SKM-1 (cell line): Measurements from ENCODE around the gene LRRC27.
A peak's percentile ranks its signal among the peaks of the same experiment; 100 is the strongest.

ENCODE experiments used
- DNase-seq: peaks from one replicate; lab custom pipeline; 2025; ENCODE audit not compliant: unreplicated experiment; lab: John Stamatoyannopoulos, UW

The LRRC27 gene

DNA sequence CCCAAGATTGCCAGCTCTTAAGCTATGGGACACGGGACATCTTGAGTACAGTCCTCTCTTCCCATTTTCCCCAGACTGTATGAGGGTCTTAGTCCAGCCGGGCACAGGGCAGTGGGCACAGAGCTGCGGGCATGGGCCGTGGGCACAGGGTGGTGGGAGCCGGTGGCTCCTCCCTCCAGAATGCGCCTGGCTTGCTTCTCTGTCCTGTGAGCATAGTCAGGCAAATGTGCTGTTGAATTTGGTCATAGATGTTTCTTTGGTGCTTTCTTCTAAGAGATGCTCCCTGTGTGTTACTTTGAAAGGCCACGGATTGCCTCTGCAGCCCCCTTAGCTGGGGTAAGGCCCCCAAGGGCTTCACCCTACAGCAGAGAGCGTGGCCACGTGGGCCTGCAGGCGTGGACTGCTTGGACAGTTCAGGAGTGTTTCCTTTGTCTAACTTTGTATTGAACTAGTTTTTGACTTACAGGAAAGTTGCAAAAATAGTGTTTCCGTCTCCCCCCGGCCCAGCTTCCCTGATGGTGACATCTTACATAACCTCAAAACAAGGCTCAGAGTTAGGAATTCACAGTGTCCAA lies 24.7 kb downstream of the LRRC27 start:
- no peak for DNase-seq

DNA sequence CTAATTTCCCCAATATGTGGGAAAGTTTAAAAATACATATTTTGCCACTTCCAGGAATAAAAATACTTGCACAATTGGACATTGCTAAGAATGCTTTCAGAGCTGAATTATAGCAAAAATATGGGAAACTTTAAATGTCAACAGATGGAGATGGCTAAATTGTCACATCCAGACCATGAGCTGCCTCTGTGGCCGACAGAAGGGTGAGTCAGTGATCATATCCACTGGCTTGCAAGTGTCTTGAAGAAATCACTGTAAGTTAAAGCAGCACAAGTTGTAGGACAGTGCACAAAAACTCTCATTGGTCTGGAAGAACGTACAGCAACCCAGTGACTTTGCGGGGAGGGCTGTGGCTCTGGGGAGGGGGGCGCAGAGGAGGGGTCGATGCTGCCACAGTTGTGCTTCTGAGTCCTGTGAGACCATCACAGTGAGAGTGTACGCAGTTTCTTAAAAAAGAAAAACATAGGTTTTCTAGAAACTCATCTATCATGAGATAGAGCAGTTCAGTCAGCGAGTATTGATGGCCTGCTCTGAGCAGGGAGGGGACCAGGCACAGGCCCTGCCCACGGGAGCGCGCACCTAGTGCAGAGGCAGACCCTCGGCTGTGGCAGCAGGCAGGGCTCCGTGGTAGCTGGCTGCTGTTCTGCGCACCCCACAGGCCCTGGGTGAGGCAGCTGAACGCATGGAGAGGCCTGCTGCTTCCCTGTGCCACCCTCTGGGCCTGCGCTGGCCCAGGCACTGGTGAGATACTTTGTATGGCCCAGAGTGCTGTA lies 25.5 kb downstream of the LRRC27 start:
- DNase-seq = no peak

DNA sequence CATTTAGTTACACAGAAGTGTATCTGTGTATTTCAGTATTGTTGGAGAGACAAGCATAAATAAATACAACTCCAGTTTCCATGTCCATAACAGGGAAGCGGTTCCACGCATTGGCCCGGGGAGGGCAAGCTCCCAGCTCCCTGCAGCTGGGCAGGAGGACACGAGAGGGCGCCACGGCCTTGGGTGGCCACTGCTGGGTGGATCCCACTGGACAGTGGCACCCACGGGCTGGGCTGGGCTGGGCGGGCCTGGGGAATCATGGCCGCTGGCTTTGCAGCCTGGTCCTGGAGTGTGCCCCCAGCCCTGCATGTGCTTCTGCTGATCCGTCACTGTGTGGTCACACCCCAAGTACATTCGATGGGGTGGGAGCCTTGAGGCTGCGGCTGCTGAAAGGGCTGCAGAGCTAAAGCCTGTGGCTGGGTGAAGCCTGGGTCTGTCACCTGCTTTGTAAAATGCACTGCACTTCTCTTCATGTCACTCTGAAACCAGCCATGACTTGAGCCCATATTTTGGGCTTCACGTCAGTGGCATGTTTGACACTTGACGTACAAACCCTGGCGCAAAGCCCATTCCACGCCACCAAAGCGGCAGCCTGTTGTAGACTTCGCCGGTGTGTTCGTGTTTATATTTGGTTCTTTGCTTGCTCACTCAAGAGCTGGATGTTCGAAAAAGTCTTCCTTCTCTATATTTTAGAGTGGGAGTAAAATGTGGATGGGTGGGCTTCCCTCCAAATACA lies 27.5 kb downstream of the LRRC27 start:
- DNase-seq = no peak

DNA sequence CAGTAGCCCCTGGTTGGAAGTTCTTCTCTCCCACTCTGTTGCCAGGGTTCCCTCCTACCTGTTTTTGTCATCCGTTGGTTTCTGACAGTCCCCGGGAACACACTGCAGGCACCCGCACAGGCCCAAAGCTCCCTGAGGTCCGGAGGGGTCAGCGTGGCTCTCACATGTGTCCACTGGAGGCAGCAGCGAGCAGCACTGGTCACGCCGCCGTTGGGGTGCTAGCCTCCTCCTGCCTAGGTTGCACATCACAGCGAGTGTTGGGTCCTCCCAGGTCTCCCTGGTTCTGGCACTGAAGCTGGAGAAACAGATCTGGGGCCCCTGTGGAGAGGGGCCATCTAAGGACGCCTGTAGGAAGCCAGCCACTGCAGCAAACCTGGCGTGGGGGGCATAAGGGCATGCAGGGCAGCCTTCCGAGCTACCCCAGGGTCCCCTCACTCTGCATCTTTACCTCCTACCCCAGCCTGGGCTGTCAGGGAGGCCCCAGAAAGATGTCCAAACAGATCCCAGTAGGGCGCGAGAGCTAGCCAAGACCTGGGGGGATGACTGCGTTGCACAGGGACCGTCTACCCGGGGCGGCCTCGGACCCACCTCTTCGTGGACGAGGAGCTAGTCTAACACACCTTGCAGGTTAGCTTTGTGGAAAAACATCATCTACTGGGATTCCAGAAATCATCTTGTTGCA lies 28.9 kb downstream of the LRRC27 start:
- DNase-seq = peak; percentile 30

DNA sequence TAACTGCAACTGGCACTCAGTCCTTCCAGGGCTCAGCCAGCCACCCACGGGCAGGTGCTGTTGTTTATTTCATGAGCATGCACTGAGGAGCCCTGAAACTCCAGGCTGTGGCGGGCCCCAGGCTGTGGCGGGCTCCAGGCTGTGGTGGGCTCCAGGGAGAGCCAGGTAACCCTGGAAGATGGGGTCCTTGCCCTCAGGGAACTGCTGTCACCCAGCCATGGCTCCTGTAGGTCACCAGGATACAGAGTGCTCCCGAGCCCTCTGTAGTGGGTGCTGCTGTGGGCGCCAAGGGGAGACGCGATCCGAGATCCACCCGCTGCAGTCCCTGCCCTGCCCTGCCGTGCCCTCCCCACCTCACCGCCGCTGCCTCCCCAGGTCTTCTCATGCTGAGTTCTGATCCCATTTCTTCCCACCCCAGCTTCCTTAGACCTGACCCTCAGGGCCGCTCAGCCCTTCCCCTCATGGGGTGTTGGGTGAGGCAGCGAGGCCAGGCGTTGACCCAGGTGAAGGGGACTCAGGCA lies 29.6 kb downstream of the LRRC27 start:
- DNase-seq = no peak

DNA sequence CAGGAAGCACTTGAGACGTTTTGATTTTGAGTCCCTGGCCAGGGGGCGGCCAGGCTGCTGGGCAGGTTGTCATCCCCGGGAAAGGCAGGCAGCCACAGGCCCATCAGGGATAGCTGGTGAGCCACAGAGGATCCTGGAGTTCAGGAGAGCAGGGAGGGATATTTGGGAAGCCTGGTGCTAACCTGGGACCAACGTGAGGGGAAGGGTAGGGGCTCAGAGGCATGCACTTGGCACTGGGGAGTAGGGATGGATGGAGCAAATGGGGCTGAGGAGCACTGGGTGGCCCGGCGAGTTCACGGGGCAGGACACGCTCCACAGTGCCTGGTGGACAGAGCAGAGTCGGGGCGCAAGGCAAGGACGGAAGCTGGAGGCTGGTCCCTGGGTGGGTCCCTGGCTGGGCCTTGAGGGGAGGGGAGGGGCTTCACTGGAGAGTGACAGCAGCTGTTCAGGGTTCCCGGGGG lies 30.2 kb downstream of the LRRC27 start:
- DNase-seq = no peak

DNA sequence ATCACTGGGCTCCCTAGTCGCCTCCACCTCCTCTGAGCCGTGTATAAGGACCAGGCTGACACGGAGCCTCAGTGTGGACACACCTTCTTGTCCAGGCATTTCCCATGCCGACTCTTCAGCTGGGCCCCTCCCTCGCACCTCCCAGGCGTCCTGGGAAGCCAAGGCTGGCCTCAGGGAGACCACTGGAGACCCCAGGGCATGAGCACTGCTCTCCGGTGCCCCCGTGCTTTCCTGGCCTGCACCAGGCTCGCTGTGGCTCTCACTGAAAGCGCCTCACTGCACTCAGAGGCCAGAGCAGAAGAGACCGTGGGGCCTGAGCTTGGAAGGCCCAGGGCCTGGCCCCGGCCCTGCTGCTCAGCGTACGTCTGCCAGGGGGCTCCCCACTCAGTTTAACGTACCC lies 31.4 kb downstream of the LRRC27 start:
- no peak for DNase-seq

DNA sequence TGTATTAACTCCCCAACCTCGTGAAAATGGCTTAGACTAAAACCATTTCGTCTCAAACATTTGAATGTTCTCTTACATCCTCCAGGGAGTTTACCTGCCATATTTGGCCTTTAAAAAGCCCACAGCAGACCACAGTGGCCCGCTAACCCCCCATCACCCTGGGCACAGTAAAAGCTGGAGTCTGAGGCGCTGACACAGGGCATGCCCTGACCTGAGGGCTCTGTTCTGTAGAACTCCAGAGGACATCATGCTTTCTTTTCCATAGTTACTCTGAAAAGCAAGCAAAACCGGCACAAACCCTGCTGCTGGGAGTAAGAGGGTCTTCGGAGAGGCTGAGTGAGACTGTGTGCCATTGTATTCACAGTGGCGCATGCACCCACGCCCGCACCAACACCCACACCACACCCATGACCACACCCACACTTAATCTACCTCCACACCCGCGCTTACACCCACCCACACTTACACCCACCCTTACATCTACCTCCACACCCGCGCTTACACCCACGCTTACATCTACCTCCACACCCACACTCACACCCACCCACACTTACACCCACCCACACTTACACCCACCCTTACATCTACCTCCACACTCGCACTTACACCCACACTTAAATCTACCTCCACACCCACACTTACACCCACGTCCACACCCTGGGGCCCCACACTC lies 32.1 kb downstream of the LRRC27 start:
- no peak for DNase-seq

DNA sequence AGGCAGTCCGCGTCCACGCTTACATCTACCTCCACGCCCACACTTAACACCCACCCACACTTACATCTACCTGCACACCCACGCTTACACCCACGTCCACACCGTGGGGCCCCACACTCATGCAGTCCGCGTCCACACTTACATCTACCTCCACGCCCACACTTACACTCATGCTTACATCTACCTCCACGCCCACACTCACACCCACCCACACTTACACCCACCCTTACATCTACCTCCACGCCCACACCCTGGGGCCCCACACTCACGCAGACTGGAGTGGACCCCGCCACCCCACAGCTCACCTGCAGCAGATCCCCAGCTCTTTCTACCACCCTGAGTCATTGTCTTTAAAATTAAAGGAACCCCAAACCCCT lies 32.6 kb downstream of the LRRC27 start:
- no peak for DNase-seq

DNA sequence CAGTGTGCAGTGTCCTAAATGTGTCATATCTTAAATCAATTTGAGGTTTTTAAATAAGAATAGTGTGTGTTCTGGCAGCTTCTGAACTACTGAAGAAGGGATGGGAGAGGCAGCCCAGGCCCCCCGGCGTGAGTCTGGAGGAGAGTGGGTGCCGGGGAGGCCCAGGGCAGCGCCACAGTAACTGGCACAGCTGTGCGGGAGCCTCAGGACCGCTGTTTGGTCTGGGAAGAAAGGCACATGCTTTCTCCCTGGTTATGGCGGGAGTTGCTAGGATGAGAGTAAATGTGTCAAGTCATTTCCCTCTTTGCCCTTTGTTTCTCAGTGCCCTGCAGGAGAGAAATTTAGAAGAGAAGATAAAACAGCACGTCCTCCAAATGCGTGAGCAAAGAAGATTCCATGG lies 33.1 kb downstream of the LRRC27 start:
- DNase-seq = no peak

DNA sequence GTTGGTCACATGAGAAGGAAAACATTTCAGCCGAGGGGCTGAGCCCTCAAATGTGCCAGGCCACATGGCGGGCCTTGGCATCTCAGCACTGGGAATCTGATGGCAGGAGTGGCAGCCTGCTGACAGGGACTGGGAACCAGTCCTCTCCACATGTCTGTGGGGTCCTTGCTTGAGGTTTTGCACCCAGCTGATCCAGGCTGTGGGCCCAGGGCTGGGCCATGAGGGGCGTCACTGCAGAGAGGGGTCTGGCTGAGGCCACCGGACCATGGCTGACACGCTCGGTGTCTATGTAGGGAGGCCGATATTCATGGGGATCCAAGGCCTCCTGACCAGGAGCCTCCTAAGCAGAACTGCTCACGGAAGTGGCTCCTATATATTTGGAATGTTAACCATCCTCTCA lies 34.0 kb downstream of the LRRC27 start:
- DNase-seq = no peak

DNA sequence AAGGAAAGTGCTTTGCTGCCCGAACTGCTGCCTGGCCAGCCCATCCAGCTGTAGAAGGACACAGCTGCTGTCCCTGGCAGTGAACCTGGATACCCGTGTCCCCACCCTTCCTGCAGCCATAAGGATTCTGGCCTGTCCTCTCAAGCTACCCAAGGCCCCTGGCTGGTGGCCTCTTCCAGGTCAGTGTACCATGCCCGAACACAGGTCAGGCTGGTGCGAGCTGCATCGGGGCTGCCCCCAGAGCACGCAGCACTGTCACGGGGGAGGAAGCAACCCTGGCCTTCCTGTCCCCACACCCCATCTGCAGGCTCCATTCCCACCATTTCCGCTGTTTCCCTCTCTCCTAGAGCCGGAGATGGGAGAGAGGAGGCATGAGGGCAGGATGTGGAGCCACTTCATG lies 34.5 kb downstream of the LRRC27 start:
- DNase-seq = no peak

DNA sequence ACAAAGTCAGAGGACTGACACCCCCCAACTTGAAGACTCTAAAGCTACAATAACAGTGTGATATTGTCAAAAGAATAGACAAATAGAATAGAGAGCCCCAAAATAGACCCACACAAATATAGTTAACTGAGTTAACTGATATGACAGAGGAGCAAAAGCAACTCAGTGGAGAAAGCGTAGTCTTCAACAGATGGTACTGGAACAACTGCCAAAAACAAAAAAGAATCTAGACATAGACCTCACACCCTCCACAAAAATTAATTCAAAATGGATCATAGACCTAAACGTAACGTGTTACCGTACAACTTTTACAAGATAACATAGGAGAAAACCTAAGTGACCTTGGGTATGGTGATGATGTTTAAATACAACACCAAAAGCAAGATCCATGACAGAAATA lies 36.4 kb downstream of the LRRC27 start:
- no peak for DNase-seq

DNA sequence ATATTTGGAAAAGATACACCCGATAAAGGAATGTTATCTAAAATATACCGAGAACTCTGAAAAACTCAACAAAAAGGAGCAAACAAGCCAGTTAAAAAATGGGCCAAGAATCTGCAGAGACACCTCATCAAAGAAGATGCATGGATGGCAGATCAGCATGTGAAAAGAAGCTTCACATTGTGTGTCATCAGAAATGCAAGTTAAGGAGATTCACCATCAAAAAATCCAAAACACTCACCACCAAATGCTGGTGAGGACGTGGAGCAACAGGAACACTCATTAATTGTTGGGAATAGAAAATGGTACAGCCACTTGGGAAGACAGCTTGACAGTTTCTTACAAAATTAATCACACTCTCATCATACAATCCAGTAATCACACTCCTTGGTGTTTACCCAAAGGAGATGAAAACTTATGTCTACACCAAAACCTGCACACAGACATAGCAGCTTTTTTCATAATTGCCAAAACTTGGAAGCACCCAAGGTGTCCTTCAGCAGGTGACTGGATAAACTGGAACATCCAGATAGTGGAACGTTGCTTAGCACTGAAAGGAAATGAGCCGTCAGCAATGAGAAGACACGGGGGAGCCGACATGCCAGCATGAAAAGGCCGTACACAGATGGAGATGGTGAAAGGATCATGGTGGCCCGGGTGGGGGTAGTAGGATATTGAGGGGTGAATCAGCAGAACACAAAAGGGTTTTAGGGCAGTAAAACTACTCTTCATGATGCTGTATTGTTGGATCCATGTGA lies 37.1 kb downstream of the LRRC27 start:
- no peak for DNase-seq

DNA sequence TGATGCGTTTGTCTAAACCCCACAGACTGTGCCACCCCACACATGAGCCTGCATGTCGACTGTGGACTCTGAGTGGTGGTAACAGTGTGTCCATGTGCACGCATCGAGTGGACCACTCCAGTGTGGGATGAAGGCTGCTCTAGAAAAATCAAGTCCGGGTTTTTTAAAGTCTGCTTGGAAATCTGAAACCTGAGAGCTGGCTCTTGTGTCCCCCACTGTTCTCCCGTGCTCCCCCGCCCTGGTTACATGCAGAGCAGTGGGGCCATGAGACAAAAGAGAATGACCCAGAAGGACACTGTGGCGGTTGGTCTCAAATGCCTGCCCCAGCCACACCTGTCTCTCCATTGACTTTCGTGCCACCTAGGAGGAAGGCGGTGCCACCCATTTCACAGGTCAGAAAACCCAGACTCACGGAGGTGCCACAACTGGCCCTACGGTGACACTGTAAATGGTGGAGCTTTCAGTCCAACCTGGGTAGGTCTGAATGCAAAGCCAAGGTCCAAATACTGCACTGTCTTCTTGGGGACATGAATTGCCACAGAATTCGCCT lies 37.7 kb downstream of the LRRC27 start:
- no peak for DNase-seq

DNA sequence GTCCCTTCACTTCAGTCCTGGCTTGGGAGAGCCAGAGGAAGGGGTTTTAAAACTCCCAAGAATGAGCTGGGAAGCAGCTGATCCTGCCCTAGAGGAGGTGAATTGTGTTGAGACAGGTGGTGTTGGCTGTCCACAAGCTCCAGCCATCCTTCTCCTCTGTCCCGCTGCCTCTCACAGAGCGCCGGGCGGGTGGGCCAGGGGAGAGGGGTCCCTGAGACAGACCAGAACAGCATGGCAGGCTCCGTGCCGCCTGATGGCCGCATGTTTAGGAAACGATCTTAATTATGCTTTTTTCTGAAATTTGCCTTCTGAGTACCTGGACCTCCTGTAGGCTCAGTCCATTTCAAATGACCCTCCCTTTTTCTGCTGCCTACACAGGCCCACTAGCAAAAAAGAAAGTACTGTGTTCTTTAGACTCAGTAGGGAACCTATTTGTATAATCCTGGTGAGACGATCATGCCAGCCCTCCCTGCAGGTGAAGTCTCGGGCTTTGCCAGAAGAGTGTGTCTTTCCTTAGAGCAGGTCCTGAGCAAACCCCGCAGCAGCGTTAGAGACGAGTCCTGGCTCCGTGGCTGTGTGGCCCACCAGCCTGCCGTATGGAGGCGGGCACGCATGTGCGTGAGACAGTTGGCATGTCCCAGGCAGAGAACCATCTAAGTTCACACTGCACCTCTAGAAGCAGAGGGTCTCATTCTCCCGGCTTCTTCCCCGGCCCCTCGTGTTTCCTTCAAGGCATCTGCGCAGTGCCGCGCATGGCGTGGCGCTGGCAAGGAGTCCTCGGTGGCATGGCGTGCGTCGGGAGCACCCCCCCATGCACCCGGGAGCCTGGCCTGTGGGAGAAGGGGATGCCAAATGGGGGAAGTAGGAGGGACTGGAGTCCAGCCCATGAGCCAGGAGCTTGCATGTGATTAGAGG lies 38.7 kb downstream of the LRRC27 start:
- no peak for DNase-seq

DNA sequence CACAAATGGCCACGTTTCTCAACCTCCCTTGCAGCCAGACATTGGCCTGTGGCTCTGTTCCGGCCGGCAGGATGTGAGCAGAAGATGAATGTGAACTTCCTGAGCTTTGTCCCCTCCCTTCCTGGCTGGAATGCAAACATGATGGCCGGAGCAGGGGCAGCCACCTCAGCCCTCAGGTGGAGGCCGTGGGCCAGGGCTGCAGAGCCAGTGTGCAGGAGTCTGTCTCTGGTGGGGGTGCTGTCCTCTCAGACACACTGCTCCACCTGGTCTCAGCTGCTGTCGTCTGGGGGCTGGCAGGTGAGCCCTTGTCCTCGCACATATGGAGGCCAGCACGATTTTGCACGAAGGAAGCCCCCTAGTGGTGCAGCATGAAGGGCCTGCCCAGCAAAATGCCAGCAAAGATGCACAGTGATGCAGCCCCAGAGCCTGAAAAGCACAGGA lies 39.7 kb downstream of the LRRC27 start:
- DNase-seq = no peak

DNA sequence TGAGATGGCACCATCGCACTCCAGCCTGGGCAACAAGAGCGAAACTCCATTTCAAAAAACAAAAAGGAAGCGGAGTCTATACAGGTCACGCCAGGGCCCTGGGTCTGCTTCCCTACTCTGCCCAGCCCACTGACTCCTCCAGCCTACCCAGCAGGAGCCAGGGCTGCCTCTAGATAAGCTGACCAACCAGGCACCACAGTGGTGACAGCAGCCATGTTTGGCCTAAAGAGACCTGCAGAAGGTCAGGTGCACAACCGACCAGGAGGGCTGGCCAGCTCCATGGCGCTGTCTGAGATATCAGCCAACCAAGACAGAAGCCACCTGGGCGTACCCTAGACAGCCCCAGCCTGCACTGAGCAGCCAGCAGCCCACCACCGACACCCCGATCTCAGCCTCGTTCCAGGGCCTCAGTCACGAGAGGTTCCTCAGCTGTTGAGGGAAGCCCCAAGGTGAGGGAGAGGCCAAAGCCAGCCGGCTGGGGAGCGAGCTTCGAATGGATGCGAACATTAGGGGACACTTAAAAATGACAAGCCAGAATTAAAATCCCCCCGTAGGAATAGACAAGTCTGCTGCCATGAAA lies 40.6 kb downstream of the LRRC27 start:
- DNase-seq = no peak
